Measurements from ENCODE around the gene OAF. TPM values are rescaled to one million over a fixed set of nuclear protein-coding genes. Genes with fewer than 3 reads are reported as not detected.
"Not testable (repeated sequence)": the region's sequence is repeated elsewhere in the genome, so short reads cannot be mapped to it uniquely, and the experiment has no call there.

Gene OAF
- total RNA-seq, 2 donors from 2014 or later, result 14.5 to 17.4 TPM

- Histone ChIP-seq H3K36me3 (no peaks in the 10 kb centered on the region), H3K4me1 (replicated peaks) (no peaks in the 10 kb centered on the region), H3K27me3 (replicated peaks; ENCODE audit: insufficient read depth) (no peaks in the 10 kb centered on the region), H3K27ac (no peak overlapping the region), H3K9me3 (no peaks in the 10 kb centered on the region), H3K4me3 (no peak overlapping the region)
- intact Hi-C loops (cut with DNase I), result no loop called here
- DNase-seq (ENCODE audit: low spot score), result no peak
- TF ChIP-seq CTCF (IDR thresholded peaks at IDR 0.05) (no peak), POLR2A (IDR thresholded peaks at IDR 0.05) (no peak), POLR2AphosphoS5 (IDR thresholded peaks at IDR 0.05) (no peak)
- WGBS, result 61% methylated on average over 9 of the region's 9 CpGs
Measured at GRCh38 chr11:120248551-120249278, 37.9 kb downstream of the OAF start.

GRCh38 chr11:120249279-120250262, 38.7 kb downstream of the OAF start:
- no peak for TF ChIP-seq POLR2A (IDR thresholded peaks at IDR 0.05)
- no peak for TF ChIP-seq CTCF (IDR thresholded peaks at IDR 0.05)
- TF ChIP-seq POLR2AphosphoS5 (IDR thresholded peaks at IDR 0.05), result no peak
- no peaks in the 10 kb centered on the region for H3K36me3 ChIP-seq
- no peak for DNase-seq (ENCODE audit: low spot score)
- no peaks in the 10 kb centered on the region for H3K4me1 ChIP-seq (replicated peaks)
- no peaks in the 10 kb centered on the region for H3K9me3 ChIP-seq
- no peak overlapping the region for H3K4me3 ChIP-seq
- no peaks in the 10 kb centered on the region for H3K27me3 ChIP-seq (replicated peaks; ENCODE audit: insufficient read depth)
- H3K27ac ChIP-seq, result no peak overlapping the region
- WGBS, result 88% methylated on average over 8 of the region's 8 CpGs
- intact Hi-C loops (cut with DNase I), result no loop called here

GRCh38 chr11:120253377-120253776, 42.5 kb downstream of the OAF start:
- H3K9me3 ChIP-seq; H3K27ac ChIP-seq; H3K4me1 ChIP-seq (replicated peaks); H3K4me3 ChIP-seq; H3K36me3 ChIP-seq; DNase-seq (ENCODE audit: low spot score); H3K27me3 ChIP-seq (replicated peaks; ENCODE audit: insufficient read depth); intact Hi-C loops (cut with DNase I): not testable (repeated sequence)
- 96% methylated on average over 13 of the region's 13 CpGs for WGBS

GRCh38 chr11:120254788-120255518, 44.1 kb downstream of the OAF start:
- Histone ChIP-seq H3K27ac (no peak overlapping the region), H3K4me1 (replicated peaks) (no peaks in the 10 kb centered on the region), H3K9me3 (no peaks in the 10 kb centered on the region), H3K36me3 (no peaks in the 10 kb centered on the region), H3K4me3 (no peak overlapping the region), H3K27me3 (replicated peaks; ENCODE audit: insufficient read depth) (no peaks in the 10 kb centered on the region)
- DNase-seq (ENCODE audit: low spot score), result no peak
- intact Hi-C loops (cut with DNase I), result no loop called here
- 27% methylated on average over 13 of the region's 13 CpGs for WGBS
- TF ChIP-seq POLR2AphosphoS5 (IDR thresholded peaks at IDR 0.05) (no peak), POLR2A (IDR thresholded peaks at IDR 0.05) (no peak), CTCF (IDR thresholded peaks at IDR 0.05) (no peak)

GRCh38 chr11:120255519-120255866, 44.7 kb downstream of the OAF start:
- DNase-seq (ENCODE audit: low spot score), result no peak
- Histone ChIP-seq H3K4me3 (no peak overlapping the region), H3K9me3 (no peaks in the 10 kb centered on the region), H3K27me3 (replicated peaks; ENCODE audit: insufficient read depth) (no peaks in the 10 kb centered on the region), H3K36me3 (no peaks in the 10 kb centered on the region), H3K4me1 (replicated peaks) (no peaks in the 10 kb centered on the region), H3K27ac (no peak overlapping the region)
- TF ChIP-seq POLR2A (IDR thresholded peaks at IDR 0.05) (no peak), CTCF (IDR thresholded peaks at IDR 0.05) (no peak), POLR2AphosphoS5 (IDR thresholded peaks at IDR 0.05) (no peak)
- intact Hi-C loops (cut with DNase I), result no loop called here
- WGBS, result 32% methylated on average over 9 of the region's 9 CpGs
